ENCODE data around the gene GZMB. TPM values are rescaled to one million over a fixed set of nuclear protein-coding genes. Genes with fewer than 3 reads are reported as not detected.

GZMB gene
- total and polyA plus RNA-seq, 7 donors = 0.22 to 1.0 (median 0.46) TPM; not detected in 1

GRCh38 chr14:24630872-24631477 is 3.0 kb downstream of the GZMB start:
- H3K9me3 ChIP-seq = no peaks in the 10 kb centered on the region
- H3K4me3 ChIP-seq = no peak overlapping the region
- no peak for ATAC-seq
- H3K27ac ChIP-seq = no peak overlapping the region
- no peaks in the 10 kb centered on the region for H3K4me1 ChIP-seq
- no peaks in the 10 kb centered on the region for H3K27me3 ChIP-seq (ENCODE audit: insufficient read depth in 3 of 3, low read length in 2 of 3)
- no peak for TF ChIP-seq CTCF (IDR thresholded peaks at IDR 0.05)
- WGBS, 3 donors = 45 to 52% (median 51%) methylated on average over 10 of the region's 10 CpGs
- no peaks in the 10 kb centered on the region for H3K36me3 ChIP-seq (ENCODE audit: insufficient read depth in 1 of 2, low read depth in 1 of 2)
- intact Hi-C loops (cut with DNase I) = no loop called here
- no peak for DNase-seq

GRCh38 chr14:24630087-24630871 is 3.7 kb downstream of the GZMB start:
- ATAC-seq (no peak), DNase-seq (no peak)
- H3K36me3 ChIP-seq (ENCODE audit: insufficient read depth in 1 of 2, low read depth in 1 of 2) = no peaks in the 10 kb centered on the region
- WGBS, 3 donors = 79 to 95% (median 90%) methylated on average over 3 of the region's 3 CpGs
- intact Hi-C loops (cut with DNase I) = no loop called here
- no peak overlapping the region for H3K27ac ChIP-seq
- no peaks in the 10 kb centered on the region for H3K4me1 ChIP-seq
- TF ChIP-seq CTCF (IDR thresholded peaks at IDR 0.05) = no peak
- no peaks in the 10 kb centered on the region for H3K27me3 ChIP-seq (ENCODE audit: insufficient read depth in 3 of 3, low read length in 2 of 3)
- H3K4me3 ChIP-seq = no peak overlapping the region
- H3K9me3 ChIP-seq = no peaks in the 10 kb centered on the region

GRCh38 chr14:24629521-24629920 is 4.5 kb downstream of the GZMB start:
- no peaks in the 10 kb centered on the region for H3K36me3 ChIP-seq (ENCODE audit: insufficient read depth in 1 of 2, low read depth in 1 of 2)
- TF ChIP-seq CTCF (IDR thresholded peaks at IDR 0.05) = no peak
- DNase-seq (no peak), ATAC-seq (no peak)
- H3K4me3 ChIP-seq = no peak overlapping the region
- 80 to 85% (median 84%) methylated on average over 6 of the region's 6 CpGs for WGBS, 3 donors
- intact Hi-C loops (cut with DNase I) = no loop called here
- H3K9me3 ChIP-seq = no peaks in the 10 kb centered on the region
- H3K27ac ChIP-seq = no peak overlapping the region
- H3K4me1 ChIP-seq = no peaks in the 10 kb centered on the region
- H3K27me3 ChIP-seq (ENCODE audit: insufficient read depth in 3 of 3, low read length in 2 of 3) = no peaks in the 10 kb centered on the region

- no peaks in the 10 kb centered on the region for H3K27me3 ChIP-seq (ENCODE audit: insufficient read depth in 3 of 3, low read length in 2 of 3)
- intact Hi-C loops (cut with DNase I) = no loop called here
- 79 to 87% (median 80%) methylated on average over 2 of the region's 2 CpGs for WGBS, 3 donors
These were observed 20.2 kb downstream of the GZMB start for GRCh38 chr14:24613747-24614146.

More at GRCh38 chr14:24613747-24614146, 20.2 kb downstream of the GZMB start:
- H3K4me3 ChIP-seq = no peak overlapping the region
- ATAC-seq (no peak), DNase-seq (no peak)
- H3K27ac ChIP-seq = no peak overlapping the region
- peaks cover 3% of the 10 kb centered on the region for H3K9me3 ChIP-seq
- no peaks in the 10 kb centered on the region for H3K4me1 ChIP-seq
- H3K36me3 ChIP-seq (ENCODE audit: insufficient read depth in 1 of 2, low read depth in 1 of 2) = no peaks in the 10 kb centered on the region
- TF ChIP-seq CTCF (IDR thresholded peaks at IDR 0.05) = no peak

Measured in psoas muscle (tissue), 8 donors.